Lower leg skin (tissue), 4 donors: ENCODE measurements around the gene OXTR. TPM values are rescaled to one million over a fixed set of nuclear protein-coding genes. Genes with fewer than 3 reads are reported as not detected.

Experiments used
- DNase-seq, 2 donors: peaks; one replicate each; pipeline ENCODE4 v3.0.0-alpha.2; 2019; ENCODE audit warnings: low spot score in 2 of 2
- H3K4me3 ChIP-seq: fragments of 200-600 bp; sonication (generic); 2 replicates; pipeline ENCODE4 v1.5.1; 2017; ENCODE audit warnings: mild to moderate bottlenecking, low read depth; ENCODE audit not compliant: poor library complexity, severe bottlenecking
- CTCF ChIP-seq, 3 donors: fragments of 450-650 bp; IDR thresholded peaks; one replicate each; pipeline ENCODE4 v1.5.1; 2016; ENCODE audit warnings: antibody characterized with exemption in 3 of 3, mild to moderate bottlenecking in 3 of 3, moderate library complexity in 2 of 3
- POLR2A ChIP-seq, 2 donors: fragments of 450-650 bp; IDR thresholded peaks; one replicate each; pipeline ENCODE4 v1.6.1; 2016 to 2017; ENCODE audit warnings: antibody characterized with exemption in 2 of 2, mild to moderate bottlenecking in 1 of 2, moderate library complexity in 1 of 2
- WGBS, 2 donors: methylation state at CpG; one replicate each; pipeline ENCODE4 v1.1.5; 2018; 5-methylcytosine and 5-hydroxymethylcytosine counted together
- intact Hi-C: fragments of 100-400 bp; cut with DNase I; formaldehyde crosslinking; loops from one replicate; pipeline ENCODE4 v1.15.0; 2023; ENCODE audit warnings: low total_unique reads
- total RNA-seq, 4 donors: library from RNA; depleted of rRNA; stranded (reverse); fragments of >200 nt; gene quantifications; one replicate each; pipeline ENCODE4 v1.1.0, GENCODE V29; 2016

The OXTR gene
- total RNA-seq, 4 donors from 2014 or later, result 0.19 to 0.44 (median 0.19) TPM; not detected in 1

GRCh38 chr3:8760091-8760490 lies 9.3 kb downstream of the OXTR start:
- intact Hi-C loops, result no loop called here
- H3K4me3 ChIP-seq, result no peak overlapping the region
- WGBS, 2 donors, result 87 to 93% methylated on average over 5 of the region's 5 CpGs
- TF ChIP-seq POLR2A (IDR thresholded peaks at IDR 0.05) (no peak), CTCF (IDR thresholded peaks at IDR 0.05) (no peak)
- DNase-seq, result no peak

- intact Hi-C loops, result no loop called here
- TF ChIP-seq POLR2A (IDR thresholded peaks at IDR 0.05), result no peak
- TF ChIP-seq CTCF (IDR thresholded peaks at IDR 0.05), result no peak
- 88 to 91% methylated on average over 7 of the region's 7 CpGs for WGBS, 2 donors
- H3K4me3 ChIP-seq, result no peak overlapping the region
- no peak for DNase-seq
Measured at GRCh38 chr3:8759038-8759707, 10.2 kb downstream of the OXTR start.

GRCh38 chr3:8757551-8758518 lies 11.6 kb downstream of the OXTR start:
- 73 to 75% methylated on average over 24 of the region's 24 CpGs for WGBS, 2 donors
- no peak for DNase-seq
- TF ChIP-seq CTCF (IDR thresholded peaks at IDR 0.05), result no peak
- no peak for TF ChIP-seq POLR2A (IDR thresholded peaks at IDR 0.05)
- no peak overlapping the region for H3K4me3 ChIP-seq
- intact Hi-C loops, result no loop called here

GRCh38 chr3:8756671-8757070 lies 12.7 kb downstream of the OXTR start:
- intact Hi-C loops, result no loop called here
- DNase-seq, result no peak
- TF ChIP-seq POLR2A (IDR thresholded peaks at IDR 0.05) (no peak), CTCF (IDR thresholded peaks at IDR 0.05) (no peak)
- no peak overlapping the region for H3K4me3 ChIP-seq
- 80 to 83% methylated on average over 7 of the region's 7 CpGs for WGBS, 2 donors

GRCh38 chr3:8755564-8756237 lies 13.7 kb downstream of the OXTR start:
- TF ChIP-seq CTCF (IDR thresholded peaks at IDR 0.05), result no peak
- TF ChIP-seq POLR2A (IDR thresholded peaks at IDR 0.05), result no peak
- DNase-seq, result no peak
- H3K4me3 ChIP-seq, result no peak overlapping the region
- 73 to 75% methylated on average over 6 of the region's 6 CpGs for whole genome bisulfite sequencing, 2 donors
- intact Hi-C loops, result no loop called here
